SK-N-SH (cell line): ENCODE results near the gene GNG4. TPM values are rescaled to one million over a fixed set of nuclear protein-coding genes. Genes with fewer than 3 reads are reported as not detected.

ENCODE experiments used
- CTCF ChIA-PET: fragments of 300-600, 350-600 bp; formaldehyde crosslinking; extraction: SDS; loops from one replicate; lab custom pipeline; 2021; lab: Yijun Ruan, JAX
- POLR2A ChIA-PET: fragments of 350-600 bp; sonication (Branson Sonifier 250); formaldehyde crosslinking; extraction: SDS; loops from one replicate; lab custom pipeline; 2020; ENCODE audit warnings: antibody characterized with exemption, inconsistent platforms; lab: Yijun Ruan, JAX
- DNase-seq: peaks from one replicate; pipeline ENCODE4 v3.0.0; 2012
- H2AFZ ChIP-seq: fragments of 200-600 bp; sonication (generic); 2 replicates; pipeline ENCODE4 v1.8.1; 2016; ENCODE audit warnings: antibody characterized with exemption, mild to moderate bottlenecking, low read depth
- H3F3A ChIP-seq: fragments of 200-600 bp; sonication (generic); replicated peaks from 2 replicates; pipeline ENCODE3; 2016; ENCODE audit warnings: antibody characterized with exemption, mild to moderate bottlenecking; ENCODE audit not compliant: insufficient read depth
- H3K27ac ChIP-seq, 2 experiments: fragments of 200-500 bp in 1 of 2; fragments of 200-600 bp in 1 of 2; sonication (Bioruptor generic) in 1 of 2; sonication (generic), shearing (Covaris generic) in 1 of 2; 2 replicates each; pipeline versions ENCODE4 v1.5.1 to v1.6.1; 2014 to 2016; ENCODE audit warnings: low read depth in 2 of 2, inconsistent platforms in 1 of 2, low read length in 1 of 2, mild to moderate bottlenecking in 1 of 2, mixed read lengths in 1 of 2
- H3K27me3 ChIP-seq: fragments of 200-600 bp; sonication (generic), shearing (Covaris generic); 2 replicates; pipeline ENCODE4 v1.6.1; 2016; ENCODE audit warnings: mixed run types; ENCODE audit not compliant: insufficient read depth
- H3K36me3 ChIP-seq, 2 experiments: fragments of 200-500 bp in 1 of 2; fragments of 200-600 bp in 1 of 2; sonication (Bioruptor generic) in 1 of 2; sonication (generic) in 1 of 2; replicated peaks in 1 of 2; 2 replicates each; pipeline versions ENCODE3 to v1.5.1; 2014 to 2016; ENCODE audit warnings: low read length in 1 of 2, mild to moderate bottlenecking in 1 of 2; ENCODE audit not compliant: insufficient read depth in 2 of 2, control insufficient read depth in 1 of 2
- H3K4me1 ChIP-seq, 2 experiments: fragments of 200-500 bp in 1 of 2; fragments of 200-600 bp in 1 of 2; sonication (Bioruptor generic) in 1 of 2; sonication (generic), shearing (Covaris generic) in 1 of 2; 2 replicates each; pipeline versions ENCODE4 v1.5.1 to v1.6.1; 2014 to 2016; ENCODE audit warnings: low read depth in 1 of 2, low read length in 1 of 2, mixed run types in 1 of 2; ENCODE audit not compliant: insufficient read depth in 2 of 2, control insufficient read depth in 1 of 2
- H3K4me2 ChIP-seq: fragments of 200-600 bp; sonication (generic), shearing (Covaris generic); 2 replicates; pipeline ENCODE4 v1.6.1; 2017; ENCODE audit warnings: mixed run types
- H3K4me3 ChIP-seq, 2 experiments: fragments of 200-500 bp in 1 of 2; fragments of 200-600 bp in 1 of 2; sonication (Bioruptor generic) in 1 of 2; sonication (generic), shearing (Covaris generic) in 1 of 2; 2 replicates each; pipeline versions ENCODE4 v1.5.1 to v1.8.1; 2014 to 2016; ENCODE audit warnings: low read depth in 2 of 2, inconsistent platforms in 1 of 2, low read length in 1 of 2, mild to moderate bottlenecking in 1 of 2, mixed read lengths in 1 of 2, moderate library complexity in 1 of 2
- H3K79me2 ChIP-seq: fragments of 200-600 bp; sonication (generic); 2 replicates; pipeline ENCODE4 v1.8.1; 2017; ENCODE audit warnings: mild to moderate bottlenecking; ENCODE audit not compliant: insufficient read depth
- H3K9ac ChIP-seq: fragments of 200-600 bp; sonication (generic); 2 replicates; pipeline ENCODE4 v1.6.1; 2017; ENCODE audit warnings: mixed run types
- H3K9me2 ChIP-seq: fragments of 200-600 bp; sonication (generic); 2 replicates; pipeline ENCODE4 v1.6.1; 2017; ENCODE audit warnings: mixed run types
- H3K9me3 ChIP-seq: fragments of 200-600 bp; sonication (generic); 2 replicates; pipeline ENCODE4 v1.6.1; 2017; ENCODE audit warnings: mixed run types, mild to moderate bottlenecking, moderate library complexity
- H4K20me1 ChIP-seq: fragments of 200-600 bp; sonication (generic); 2 replicates; pipeline ENCODE4 v1.6.1; 2017; ENCODE audit warnings: mild to moderate bottlenecking, mixed run types; ENCODE audit not compliant: insufficient read depth
- CHD2 ChIP-seq: fragments of 150-350 bp; IDR thresholded peaks from 2 replicates; pipeline ENCODE4 v1.6.1; 2018; ENCODE audit warnings: low read length; ENCODE audit not compliant: partially characterized antibody
- EP300 ChIP-seq, 2 experiments: IDR thresholded peaks; 2 replicates each; pipeline versions ENCODE4 v1.4.0 to v1.6.1; 2012; ENCODE audit warnings: borderline replicate concordance in 1 of 2, low read depth in 1 of 2, low read length in 1 of 2
- EZH2phosphoT487 ChIP-seq: fragments of 200-600 bp; sonication (generic); IDR thresholded peaks from 2 replicates; pipeline ENCODE4 v1.6.1; 2017; ENCODE audit warnings: low read depth, mixed run types, mild to moderate bottlenecking, antibody characterized with exemption, moderate library complexity, borderline replicate concordance
- FOXJ3 ChIP-seq: sonication (generic); formaldehyde crosslinking; IDR thresholded peaks from 2 replicates; pipeline ENCODE4 v1.5.1; 2020; ENCODE audit warnings: mild to moderate bottlenecking, missing genetic modification reagents
- GABPA ChIP-seq: IDR thresholded peaks from 2 replicates; pipeline ENCODE4 v1.4.0; 2012; ENCODE audit warnings: low read depth, mild to moderate bottlenecking
- GATA2 ChIP-seq: sonication (generic); formaldehyde crosslinking; IDR thresholded peaks from 2 replicates; pipeline ENCODE4 v1.5.0; 2020; ENCODE audit warnings: mild to moderate bottlenecking, missing genetic modification reagents
- MEF2A ChIP-seq: IDR thresholded peaks from 2 replicates; pipeline ENCODE4 v1.4.0; 2012; ENCODE audit warnings: low read depth, borderline replicate concordance
- NFIC ChIP-seq: IDR thresholded peaks from 2 replicates; pipeline ENCODE4 v1.4.0; 2012; ENCODE audit warnings: borderline replicate concordance
- NRF1 ChIP-seq: IDR thresholded peaks from 2 replicates; pipeline ENCODE4 v1.6.1; 2012; ENCODE audit warnings: low read depth, mild to moderate bottlenecking, low read length
- RAD21 ChIP-seq: IDR thresholded peaks from 2 replicates; pipeline ENCODE4 v1.6.1; 2012; ENCODE audit warnings: mild to moderate bottlenecking, low read length
- RCOR1 ChIP-seq: fragments of 150-350 bp; IDR thresholded peaks from 2 replicates; pipeline ENCODE4 v1.6.1; 2017; ENCODE audit warnings: antibody characterized with exemption, low read length
- RXRA ChIP-seq: IDR thresholded peaks from 2 replicates; pipeline ENCODE4 v1.4.0; 2012; ENCODE audit warnings: low read depth, mild to moderate bottlenecking, borderline replicate concordance
- TEAD4 ChIP-seq: IDR thresholded peaks from 2 replicates; pipeline ENCODE4 v1.4.0; 2012; ENCODE audit warnings: mild to moderate bottlenecking, borderline replicate concordance; ENCODE audit not compliant: insufficient read depth
- USF1 ChIP-seq: IDR thresholded peaks from 2 replicates; pipeline ENCODE4 v1.4.0; 2012; ENCODE audit warnings: low read depth, borderline replicate concordance
- YY1 ChIP-seq: IDR thresholded peaks from 2 replicates; pipeline ENCODE4 v1.4.0; 2012; ENCODE audit warnings: low read depth, mild to moderate bottlenecking
- ZBTB33 ChIP-seq: IDR thresholded peaks from 2 replicates; pipeline ENCODE4 v1.4.0; 2012; ENCODE audit warnings: low read depth, borderline replicate concordance
- WGBS: methylation state at CpG from one replicate; pipeline ENCODE4 v1.1.6; 2017; ENCODE audit warnings: low lambda C conversion rate; 5-methylcytosine and 5-hydroxymethylcytosine counted together
- polyA plus RNA-seq, 3 experiments: library from polyadenylated mRNA; depleted of rRNA; stranded (reverse); fragments of >200 nt; gene quantifications; 2 replicates each; pipeline ENCODE4 v1.2.3, GENCODE V29; 2012

Gene GNG4
- polyA plus RNA-seq, 1 of the 3 experiments (the other 2 are of a cell fraction), result 1.6 TPM

GRCh38 chr1:235553112-235553551, 96.5 kb downstream of the GNG4 start:
- peak; percentile 82 for DNase-seq
- H3K36me3 ChIP-seq, result no peaks in the 10 kb centered on the region
- H3K9me2 ChIP-seq, result no peaks in the 10 kb centered on the region
- 71% methylated on average over 5 of the region's 5 CpGs for WGBS
- peaks cover 0 to 49% of the 10 kb centered on the region in 2 experiments; a peak in 2 of 4 replicates for H3K4me1 ChIP-seq
- no peak overlapping the region for H3K9ac ChIP-seq
- peak overlapping the region in 1 of 2 experiments; percentile 95; a peak in 2 of 4 replicates for H3K27ac ChIP-seq
- ChIA-PET POLR2A (interaction anchor here (1.0 kb wide), 1 partner anchor 94 kb away, joined by 3 read pairs; no protein-coding TSS in a partner anchor), CTCF (interaction anchor here (1.1 to 2.0 kb wide), 5 partner anchors 11 to 290 kb away, joined by 4 to 8 read pairs (median 4); partner anchors contain the start of gene B3GALNT2)
- H4K20me1 ChIP-seq, result no peaks in the 10 kb centered on the region
- no peaks in the 10 kb centered on the region for H3K27me3 ChIP-seq
- H3K9me3 ChIP-seq, result no peaks in the 10 kb centered on the region
- H3K4me3 ChIP-seq, result no peak overlapping the region
- no peak overlapping the region for H3K4me2 ChIP-seq
- H2AFZ ChIP-seq, result no peak overlapping the region
- TF ChIP-seq ZBTB33 (no peak), USF1 (no peak), FOXJ3 (CRISPR knock-in tag) (peak; percentile 87; the same call in 1 of the 2 replicates), YY1 (no peak), MEF2A (no peak), NFIC (no peak), EP300 (IDR thresholded peaks at IDR 0.05; ENCODE audit: borderline replicate concordance in 1 of 2, low read depth in 1 of 2, low read length in 1 of 2) (peak in 1 of 2 experiments; percentile 89; a peak in 2 of 4 replicates), GABPA (no peak), GATA2 (CRISPR knock-in tag) (peak; percentile 69), EZH2phosphoT487 (no peak), RXRA (no peak), NRF1 (peak; percentile 40; the same call in 1 of the 2 replicates), RCOR1 (peak; percentile 85), RAD21 (no peak; the same call in 1 of the 2 replicates), TEAD4 (no peak), CHD2 (peak; percentile 59)
- no peaks in the 10 kb centered on the region for H3F3A ChIP-seq
- H3K79me2 ChIP-seq, result no peaks in the 10 kb centered on the region
